HG02610 (cell line): Measurements from ENCODE around the gene COLQ.
"Not testable (repeated sequence)": the region's sequence is repeated elsewhere in the genome, so short reads cannot be mapped to it uniquely, and the experiment has no call there.

Experiments
- ATAC-seq: cut with Tn5 transposase; IDR thresholded peaks from one replicate; pipeline ENCODE4 v1.9.1; 2021; ENCODE audit warnings: mild to moderate bottlenecking, moderate library complexity; ENCODE audit not compliant: unreplicated experiment

COLQ gene

GRCh38 chr3:15430624-15431023, 90.9 kb downstream of the COLQ start:
- no peak for ATAC-seq

GRCh38 chr3:15429080-15429479, 92.4 kb downstream of the COLQ start:
- no peak for ATAC-seq

- no peak for ATAC-seq
Observed at GRCh38 chr3:15428539-15428938, 93.0 kb downstream of the COLQ start.

GRCh38 chr3:15427981-15428380, 93.5 kb downstream of the COLQ start:
- no peak for ATAC-seq

- ATAC-seq = peak; percentile 90
Observed at GRCh38 chr3:15427182-15427880, 94.2 kb downstream of the COLQ start, which contains the start of the genes EAF1 and METTL6. Gene EAF1 (plus strand): TSS chr3:15427598. CDS start chr3:15427780, 182 bp downstream. Gene METTL6 (minus strand): TSS chr3:15427544. CDS start chr3:15426511, 1,033 bp downstream.

GRCh38 chr3:15426579-15427118, 94.9 kb downstream of the COLQ start:
- no peak for ATAC-seq

GRCh38 chr3:15420871-15421270, 100.6 kb downstream of the COLQ start:
- no peak for ATAC-seq

- not testable (repeated sequence) for ATAC-seq
Observed at GRCh38 chr3:15410966-15411365, 110.5 kb downstream of the COLQ start.

GRCh38 chr3:15409774-15410173, 111.7 kb downstream of the COLQ start:
- no peak for ATAC-seq

- ATAC-seq = no peak
Observed at GRCh38 chr3:15409239-15409638, 112.3 kb downstream of the COLQ start.

- no peak for ATAC-seq
Observed at GRCh38 chr3:15405448-15406050, 116.0 kb downstream of the COLQ start.

GRCh38 chr3:15404767-15405166, 116.7 kb downstream of the COLQ start:
- ATAC-seq = no peak

- ATAC-seq = no peak
Observed at GRCh38 chr3:15403965-15404364, 117.5 kb downstream of the COLQ start.

- no peak for ATAC-seq
Observed at GRCh38 chr3:15403495-15403894, 118.0 kb downstream of the COLQ start.

GRCh38 chr3:15401936-15402335, 119.6 kb downstream of the COLQ start:
- ATAC-seq = no peak
